K562 treated with DMSO at 1 percent for 12 hours (cell line): ENCODE measurements around the gene CHRM5. TPM values are rescaled to one million over a fixed set of nuclear protein-coding genes. Genes with fewer than 3 reads are reported as not detected.

Source experiments
- total RNA-seq: library from RNA; unstranded; fragments of 300-600 nt; gene quantifications from 2 replicates; pipeline ENCODE4 v1.2.3, GENCODE V29; 2022; ENCODE audit not compliant: insufficient read depth

CHRM5 gene, protein sequence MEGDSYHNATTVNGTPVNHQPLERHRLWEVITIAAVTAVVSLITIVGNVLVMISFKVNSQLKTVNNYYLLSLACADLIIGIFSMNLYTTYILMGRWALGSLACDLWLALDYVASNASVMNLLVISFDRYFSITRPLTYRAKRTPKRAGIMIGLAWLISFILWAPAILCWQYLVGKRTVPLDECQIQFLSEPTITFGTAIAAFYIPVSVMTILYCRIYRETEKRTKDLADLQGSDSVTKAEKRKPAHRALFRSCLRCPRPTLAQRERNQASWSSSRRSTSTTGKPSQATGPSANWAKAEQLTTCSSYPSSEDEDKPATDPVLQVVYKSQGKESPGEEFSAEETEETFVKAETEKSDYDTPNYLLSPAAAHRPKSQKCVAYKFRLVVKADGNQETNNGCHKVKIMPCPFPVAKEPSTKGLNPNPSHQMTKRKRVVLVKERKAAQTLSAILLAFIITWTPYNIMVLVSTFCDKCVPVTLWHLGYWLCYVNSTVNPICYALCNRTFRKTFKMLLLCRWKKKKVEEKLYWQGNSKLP
- total RNA-seq = not detected in 2 replicates

DNA sequence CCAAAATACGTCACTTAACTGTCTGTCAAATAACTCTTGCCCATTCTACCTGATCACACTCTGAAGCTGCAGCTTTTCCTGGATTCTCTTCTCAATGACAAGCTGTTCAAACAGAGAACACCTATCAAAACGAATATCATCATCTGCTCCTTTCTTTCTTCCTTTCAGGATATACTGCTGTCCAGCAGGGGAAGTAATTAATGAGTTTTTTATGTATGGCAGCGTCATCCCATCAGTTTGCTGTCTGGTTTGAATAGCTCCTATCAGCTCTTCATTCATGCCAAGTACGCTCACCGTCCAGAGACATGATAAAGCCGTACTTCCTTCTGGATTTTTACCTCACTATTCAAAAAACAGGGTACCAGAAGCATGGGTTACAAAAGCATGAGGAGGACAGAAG lies at the start of gene CHRM5:
CHRM5 (plus strand) TSS at position 274 of the 400 bp plus-strand sequence. CDS start 94,221 bp downstream, outside the sequence.

GRCh38 chr15:34038871-34039789 lies 70.8 kb downstream of the CHRM5 start, which contains the start of gene AVEN:
Gene AVEN, minus strand, starts transcription at chr15:34039204. Its CDS starts 158 bp downstream, at chr15:34039046.

DNA sequence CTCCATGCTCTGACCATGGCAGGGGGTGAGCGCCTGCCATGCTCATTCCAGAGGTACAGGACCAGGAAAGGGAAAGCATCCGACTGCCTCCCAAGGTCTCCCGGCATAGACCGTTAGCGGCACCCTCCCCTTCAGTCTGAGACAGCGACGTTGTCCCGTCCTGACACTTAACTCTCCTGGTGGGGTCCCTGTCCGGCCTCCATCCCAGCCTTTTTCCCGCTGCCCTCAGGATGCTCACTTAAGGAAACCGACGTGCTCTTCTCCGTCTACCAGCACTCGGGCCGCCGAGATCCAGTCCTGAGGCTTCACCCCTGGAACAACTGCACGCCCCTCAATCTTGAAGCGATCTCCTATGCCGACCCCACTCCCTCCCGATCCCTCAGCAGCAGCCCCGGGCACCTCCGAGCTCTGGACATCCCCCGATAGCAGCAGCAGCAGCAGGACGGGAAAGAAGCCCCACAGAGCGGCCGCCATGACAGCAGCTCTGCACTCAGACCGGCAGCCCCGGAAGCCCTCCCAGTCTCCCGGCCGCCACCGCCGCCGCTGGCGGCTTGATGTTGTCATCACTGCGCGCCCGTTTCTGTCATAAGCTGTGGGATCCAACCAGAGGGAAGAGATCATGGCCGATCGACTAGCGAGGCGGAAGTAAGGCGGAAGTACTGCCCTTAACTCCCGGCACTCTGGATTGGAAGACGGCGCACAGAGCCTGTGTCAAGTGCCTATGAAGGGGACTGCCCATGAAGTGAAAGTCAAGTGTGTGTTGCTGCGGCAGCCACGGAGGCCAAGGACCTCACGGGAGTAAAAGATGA lies 133.3 kb downstream of the CHRM5 start, which contains the start of the genes EMC7 and PGBD4:
EMC7 (minus strand) TSS at position 497 of the 809 bp plus-strand sequence; CDS start at position 474, 23 bp downstream.
PGBD4 (plus strand) TSS at position 718 of the 809 bp plus-strand sequence. CDS start 449 bp downstream, outside the sequence.

Other genes starting within 250 kb of the CHRM5 start
- gene AVEN, start 70.7 kb downstream of the CHRM5 start, total RNA-seq = 4.4 and 4.8 TPM in 2 replicates
- gene EMC7, start 133.4 kb downstream of the CHRM5 start, total RNA-seq = 86.8 and 93.2 TPM in 2 replicates
- 0.22 and 1.2 TPM in 2 replicates for gene PGBD4, start 133.6 kb downstream of the CHRM5 start, total RNA-seq
- 4.0 and 21.0 TPM in 2 replicates for gene KATNBL1, start 241.6 kb downstream of the CHRM5 start, total RNA-seq